HepG2 (cell line): ENCODE results near the gene PMM2. TPM values are rescaled to one million over a fixed set of nuclear protein-coding genes. Genes with fewer than 3 reads are reported as not detected.

Experiments
- ARNT ChIP-seq: fragments of 450-650 bp; IDR thresholded peaks from 2 replicates; pipeline ENCODE4 v1.6.1; 2017
- CEBPG ChIP-seq: IDR thresholded peaks from 2 replicates; pipeline ENCODE4 v1.6.1; 2016
- EED ChIP-seq: sonication (generic); formaldehyde crosslinking; IDR thresholded peaks from 2 replicates; pipeline ENCODE4 v1.5.0; 2020; ENCODE audit warnings: mild to moderate bottlenecking, missing genetic modification reagents
- FOXC1 ChIP-seq: sonication (generic); formaldehyde crosslinking; IDR thresholded peaks from 2 replicates; pipeline ENCODE4 v1.8.0; 2022; ENCODE audit warnings: mild to moderate bottlenecking, missing genetic modification reagents, borderline replicate concordance
- FOXM1 ChIP-seq: sonication (generic); formaldehyde crosslinking; IDR thresholded peaks from 2 replicates; pipeline ENCODE4 v1.5.0; 2020; ENCODE audit warnings: missing genetic modification reagents
- GABPB1 ChIP-seq: IDR thresholded peaks from 2 replicates; pipeline ENCODE4 v1.6.1; 2016; ENCODE audit warnings: mild to moderate bottlenecking, missing genetic modification reagents, moderate library complexity, missing compliant biosample characterization
- HNF4A ChIP-seq: sonication (generic); formaldehyde crosslinking; IDR thresholded peaks from 2 replicates; pipeline ENCODE4 v1.4.0; 2020; ENCODE audit warnings: missing genetic modification reagents
- HOXA9 ChIP-seq: sonication (generic); formaldehyde crosslinking; IDR thresholded peaks from 2 replicates; pipeline ENCODE4 v1.8.1; 2022; ENCODE audit warnings: missing genetic modification reagents, mild to moderate bottlenecking, moderate library complexity, borderline replicate concordance
- KDM5A ChIP-seq: fragments of 200-600 bp; sonication (generic); IDR thresholded peaks from 2 replicates; pipeline ENCODE4 v1.7.0; 2018; ENCODE audit warnings: antibody characterized with exemption, mild to moderate bottlenecking, low read length, borderline replicate concordance
- NFKB2 ChIP-seq: sonication (generic); formaldehyde crosslinking; IDR thresholded peaks from 2 replicates; pipeline ENCODE4 v1.4.0; 2020; ENCODE audit warnings: missing genetic modification reagents, borderline replicate concordance
- NR2F6 ChIP-seq, 2 experiments: IDR thresholded peaks; 2 replicates each; pipeline ENCODE4 v1.6.1; 2016; ENCODE audit warnings: antibody characterized with exemption in 1 of 2, mild to moderate bottlenecking in 1 of 2
- RFX3 ChIP-seq: IDR thresholded peaks from 2 replicates; pipeline ENCODE4 v1.6.1; 2016; ENCODE audit warnings: missing biosample characterization, missing genetic modification reagents
- SKI ChIP-seq: fragments of 450-650 bp; IDR thresholded peaks from one replicate; pipeline ENCODE4 v1.6.1; 2018; ENCODE audit warnings: mild to moderate bottlenecking; ENCODE audit not compliant: partially characterized antibody
- SMARCC2 ChIP-seq: fragments of 450-650 bp; IDR thresholded peaks from 2 replicates; pipeline ENCODE4 v1.6.1; 2017; ENCODE audit warnings: antibody characterized with exemption, mild to moderate bottlenecking
- SMARCE1 ChIP-seq: fragments of 450-650 bp; IDR thresholded peaks from 2 replicates; pipeline ENCODE4 v1.6.1; 2017; ENCODE audit warnings: borderline replicate concordance
- ZFP36L1 ChIP-seq: sonication (generic); formaldehyde crosslinking; IDR thresholded peaks from 2 replicates; pipeline ENCODE4 v1.8.0; 2022; ENCODE audit warnings: mild to moderate bottlenecking, missing genetic modification reagents, moderate library complexity
- ZFY ChIP-seq: sonication (generic); formaldehyde crosslinking; IDR thresholded peaks from 2 replicates; pipeline ENCODE4 v1.4.0; 2020; ENCODE audit warnings: missing genetic modification reagents
- ZNF160 ChIP-seq: sonication (generic); formaldehyde crosslinking; IDR thresholded peaks from 2 replicates; pipeline ENCODE4 v1.8.0; 2022; ENCODE audit warnings: mild to moderate bottlenecking, inconsistent platforms, missing genetic modification reagents
- ZNF224 ChIP-seq: sonication (generic); formaldehyde crosslinking; IDR thresholded peaks from 2 replicates; pipeline ENCODE4 v1.5.0; 2020; ENCODE audit warnings: mild to moderate bottlenecking, missing genetic modification reagents
- ZNF3 ChIP-seq: IDR thresholded peaks from 2 replicates; pipeline ENCODE4 v1.7.0; 2017; ENCODE audit warnings: inconsistent platforms
- ZNF343 ChIP-seq: sonication (generic); formaldehyde crosslinking; IDR thresholded peaks from 2 replicates; pipeline ENCODE4 v1.4.0; 2020; ENCODE audit warnings: mild to moderate bottlenecking, missing genetic modification reagents
- ZNF567 ChIP-seq: sonication (generic); formaldehyde crosslinking; IDR thresholded peaks from 2 replicates; pipeline ENCODE4 v1.8.1; 2023; ENCODE audit warnings: mild to moderate bottlenecking, missing genetic modification reagents, borderline replicate concordance
- ZNF598 ChIP-seq: sonication (generic); formaldehyde crosslinking; IDR thresholded peaks from 2 replicates; pipeline ENCODE4 v1.5.1; 2020; ENCODE audit warnings: mild to moderate bottlenecking, missing genetic modification reagents, borderline replicate concordance
- ZNF678 ChIP-seq: sonication (generic); formaldehyde crosslinking; IDR thresholded peaks from 2 replicates; pipeline ENCODE4 v1.4.0; 2020; ENCODE audit warnings: mild to moderate bottlenecking, missing genetic modification reagents
- ZSCAN12 ChIP-seq: sonication (generic); formaldehyde crosslinking; IDR thresholded peaks from 2 replicates; pipeline ENCODE4 v1.9.0; 2021; ENCODE audit warnings: mild to moderate bottlenecking, missing genetic modification reagents
- ZSCAN9 ChIP-seq: IDR thresholded peaks from 2 replicates; pipeline ENCODE4 v1.6.1; 2016; ENCODE audit warnings: borderline replicate concordance
- polyA plus RNA-seq, 8 experiments: library from polyadenylated mRNA; depleted of rRNA in 3 of 8; stranded (reverse) in 7 of 8; unstranded in 1 of 8; fragments of >200 nt; fragmentation: Illumina TruSeq in 4 of 8; extraction: Trizol in 4 of 8; gene quantifications; 2 replicates each; pipeline versions ENCODE4 v1.2.1 to v1.2.3, GENCODE V29; 2011 to 2016; ENCODE audit warnings: low read depth in 4 of 8, missing spikeins in 1 of 8, mixed read lengths in 1 of 8; ENCODE audit not compliant: insufficient read depth in 1 of 8
- total RNA-seq, 5 experiments: library from RNA; depleted of rRNA; stranded (reverse); fragments of >200 nt; fragmentation: Illumina TruSeq; extraction: Trizol; gene quantifications; 2 replicates each; pipeline ENCODE4 v1.2.3, GENCODE V29; 2016; ENCODE audit warnings: low read depth in 1 of 5
- TF ChIP-seq, protein P1 (sequence below): sonication (generic); formaldehyde crosslinking; conservative IDR thresholded peaks from 2 replicates; pipeline ENCODE4 v1.8.1; 2023; ENCODE audit warnings: missing genetic modification reagents
- TF ChIP-seq, protein P2 (sequence below): sonication (generic); formaldehyde crosslinking; IDR thresholded peaks from 2 replicates; pipeline ENCODE4 v1.5.0; 2020; ENCODE audit warnings: missing genetic modification reagents, mild to moderate bottlenecking, borderline replicate concordance
- TF ChIP-seq, protein P3 (sequence below): sonication (generic); formaldehyde crosslinking; IDR thresholded peaks from 2 replicates; pipeline ENCODE4 v1.8.1; 2022; ENCODE audit warnings: low read depth, mild to moderate bottlenecking, missing genetic modification reagents

The PMM2 gene
- total and polyA plus RNA-seq, 2 of the 13 experiments (the other 11 are each of a cell fraction or from before 2014, with no cell fraction given): 52.2 to 93.7 TPM

DNA sequence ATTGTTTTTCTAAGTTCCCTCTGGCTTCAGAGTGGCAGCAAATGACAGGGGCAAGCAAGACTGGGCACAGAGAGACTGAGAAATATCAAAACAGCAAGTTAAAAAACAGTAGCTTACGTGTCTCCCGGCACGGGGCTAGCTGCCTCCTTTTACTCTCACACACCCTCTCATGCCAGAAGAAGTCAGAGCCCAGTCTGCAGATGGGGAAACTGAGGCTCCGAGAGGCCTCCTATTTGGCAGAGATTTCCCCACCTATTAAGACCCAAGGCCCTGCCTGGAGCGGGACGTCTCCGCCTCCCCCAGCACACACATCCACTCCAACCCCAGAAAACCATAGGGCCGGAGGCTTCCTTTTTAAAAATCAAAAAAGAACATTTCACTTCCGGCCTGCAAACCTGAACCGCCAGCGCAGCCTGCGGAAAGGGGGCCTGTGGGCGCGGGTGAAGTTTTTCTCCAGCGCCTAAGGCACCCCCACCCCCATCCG lies 70.3 kb downstream of the PMM2 start (continued):
- TF ChIP-seq, protein P1, sequence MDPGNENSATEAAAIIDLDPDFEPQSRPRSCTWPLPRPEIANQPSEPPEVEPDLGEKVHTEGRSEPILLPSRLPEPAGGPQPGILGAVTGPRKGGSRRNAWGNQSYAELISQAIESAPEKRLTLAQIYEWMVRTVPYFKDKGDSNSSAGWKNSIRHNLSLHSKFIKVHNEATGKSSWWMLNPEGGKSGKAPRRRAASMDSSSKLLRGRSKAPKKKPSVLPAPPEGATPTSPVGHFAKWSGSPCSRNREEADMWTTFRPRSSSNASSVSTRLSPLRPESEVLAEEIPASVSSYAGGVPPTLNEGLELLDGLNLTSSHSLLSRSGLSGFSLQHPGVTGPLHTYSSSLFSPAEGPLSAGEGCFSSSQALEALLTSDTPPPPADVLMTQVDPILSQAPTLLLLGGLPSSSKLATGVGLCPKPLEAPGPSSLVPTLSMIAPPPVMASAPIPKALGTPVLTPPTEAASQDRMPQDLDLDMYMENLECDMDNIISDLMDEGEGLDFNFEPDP (CRISPR knock-in tag): no peak
- TF ChIP-seq GABPB1 (CRISPR knock-in tag) (no peak), CEBPG (CRISPR knock-in tag) (no peak), SMARCE1 (no peak), SMARCC2 (no peak), ZNF567 (no peak), ZFY (CRISPR knock-in tag) (no peak), EED (CRISPR knock-in tag) (no peak), FOXC1 (0 out of 2 replicates have a peak, but pooled peaks have one; percentile 5), ARNT (no peak), ZNF224 (CRISPR knock-in tag) (no peak), ZSCAN12 (no peak), FOXM1 (no peak), NR2F6 (IDR thresholded peaks at IDR 0.05) (no peak), NR2F6 (CRISPR knock-in tag; IDR thresholded peaks at IDR 0.05) (no peak), ZNF343 (CRISPR knock-in tag) (no peak), ZNF678 (CRISPR knock-in tag) (no peak), ZNF160 (no peak), ZSCAN9 (CRISPR knock-in tag) (no peak), ZNF598 (CRISPR knock-in tag) (no peak), RFX3 (CRISPR knock-in tag) (no peak), ZNF3 (CRISPR knock-in tag) (no peak), HOXA9 (CRISPR knock-in tag) (no peak), ZFP36L1 (CRISPR knock-in tag) (no peak), HNF4A (CRISPR knock-in tag) (no peak), KDM5A (peak; percentile 15; the same call in 1 of the 2 replicates), NFKB2 (CRISPR knock-in tag) (no peak), SKI (no peak)
- TF ChIP-seq, protein P2, sequence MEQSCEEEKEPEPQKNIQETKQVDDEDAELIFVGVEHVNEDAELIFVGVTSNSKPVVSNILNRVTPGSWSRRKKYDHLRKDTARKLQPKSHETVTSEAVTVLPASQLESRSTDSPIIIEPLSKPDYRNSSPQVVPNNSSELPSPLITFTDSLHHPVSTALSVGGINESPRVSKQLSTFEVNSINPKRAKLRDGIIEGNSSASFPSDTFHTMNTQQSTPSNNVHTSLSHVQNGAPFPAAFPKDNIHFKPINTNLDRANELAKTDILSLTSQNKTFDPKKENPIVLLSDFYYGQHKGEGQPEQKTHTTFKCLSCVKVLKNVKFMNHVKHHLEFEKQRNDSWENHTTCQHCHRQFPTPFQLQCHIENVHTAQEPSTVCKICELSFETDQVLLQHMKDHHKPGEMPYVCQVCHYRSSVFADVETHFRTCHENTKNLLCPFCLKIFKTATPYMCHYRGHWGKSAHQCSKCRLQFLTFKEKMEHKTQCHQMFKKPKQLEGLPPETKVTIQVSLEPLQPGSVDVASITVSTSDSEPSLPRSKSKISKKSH (CRISPR knock-in tag): no peak
- TF ChIP-seq, protein P3, sequence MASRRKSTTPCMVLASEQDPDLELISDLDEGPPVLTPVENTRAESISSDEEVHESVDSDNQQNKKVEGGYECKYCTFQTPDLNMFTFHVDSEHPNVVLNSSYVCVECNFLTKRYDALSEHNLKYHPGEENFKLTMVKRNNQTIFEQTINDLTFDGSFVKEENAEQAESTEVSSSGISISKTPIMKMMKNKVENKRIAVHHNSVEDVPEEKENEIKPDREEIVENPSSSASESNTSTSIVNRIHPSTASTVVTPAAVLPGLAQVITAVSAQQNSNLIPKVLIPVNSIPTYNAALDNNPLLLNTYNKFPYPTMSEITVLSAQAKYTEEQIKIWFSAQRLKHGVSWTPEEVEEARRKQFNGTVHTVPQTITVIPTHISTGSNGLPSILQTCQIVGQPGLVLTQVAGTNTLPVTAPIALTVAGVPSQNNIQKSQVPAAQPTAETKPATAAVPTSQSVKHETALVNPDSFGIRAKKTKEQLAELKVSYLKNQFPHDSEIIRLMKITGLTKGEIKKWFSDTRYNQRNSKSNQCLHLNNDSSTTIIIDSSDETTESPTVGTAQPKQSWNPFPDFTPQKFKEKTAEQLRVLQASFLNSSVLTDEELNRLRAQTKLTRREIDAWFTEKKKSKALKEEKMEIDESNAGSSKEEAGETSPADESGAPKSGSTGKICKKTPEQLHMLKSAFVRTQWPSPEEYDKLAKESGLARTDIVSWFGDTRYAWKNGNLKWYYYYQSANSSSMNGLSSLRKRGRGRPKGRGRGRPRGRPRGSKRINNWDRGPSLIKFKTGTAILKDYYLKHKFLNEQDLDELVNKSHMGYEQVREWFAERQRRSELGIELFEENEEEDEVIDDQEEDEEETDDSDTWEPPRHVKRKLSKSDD (CRISPR knock-in tag): no peak
